ENCODE data around the gene HMGA1. TPM values are rescaled to one million over a fixed set of nuclear protein-coding genes. Genes with fewer than 3 reads are reported as not detected.

Gene HMGA1
- total and polyA plus RNA-seq, 10 of the 15 experiments (the other 5 are each of a cell fraction or from before 2014, with no cell fraction given), result 13.4 to 885 (median 508) TPM

DNA sequence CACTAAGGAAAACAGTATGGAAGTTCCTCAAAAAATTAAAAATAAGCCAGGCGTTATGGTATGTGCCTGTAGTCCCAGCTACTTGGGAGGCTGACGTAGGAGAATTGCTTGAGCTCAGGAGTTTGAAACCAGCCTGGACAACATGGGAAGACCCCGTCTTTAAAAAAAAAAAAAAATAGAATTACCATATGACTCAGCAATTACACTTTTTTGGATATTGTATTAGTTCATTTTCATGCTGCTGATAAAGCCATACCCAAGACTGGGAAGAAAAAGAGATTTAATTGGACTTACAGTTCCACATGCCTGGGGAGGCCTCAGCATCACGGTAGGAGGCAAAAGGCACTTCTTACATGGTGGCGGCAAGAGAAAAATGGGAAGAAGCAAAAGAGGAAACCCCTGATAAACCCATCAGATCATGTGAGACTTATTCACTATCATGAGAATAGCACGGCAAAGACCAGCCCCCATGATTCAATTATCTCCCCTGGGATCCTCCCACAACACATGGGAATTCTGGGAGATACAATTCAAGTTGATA lies 22.9 kb downstream of the HMGA1 start:
- no peak overlapping the region for H3K27ac ChIP-seq (ENCODE audit: control insufficient read depth, insufficient read depth)
- ATAC-seq, result no peak
- H3K4me2 ChIP-seq (ENCODE audit: control insufficient read depth, insufficient read depth), result no peak overlapping the region
- intact Hi-C loops (cut with micrococcal nuclease; ENCODE audit: unreplicated experiment), result no loop called here
- H3K9me3 ChIP-seq (replicated peaks; ENCODE audit: control insufficient read depth, insufficient read depth, low read length), result no peaks in the 10 kb centered on the region; the same call in 2 of the 3 replicates
- FAIRE-seq, result no peak
- H3K9ac ChIP-seq (ENCODE audit: control insufficient read depth, insufficient read depth, low read length), result no peak overlapping the region
- in situ Hi-C loops (cut with MboI), result no loop called here
- no peak for TF ChIP-seq LARP7 (IDR thresholded peaks at IDR 0.05)
- no peak for TF ChIP-seq NR2C1 (IDR thresholded peaks at IDR 0.05)
- TF ChIP-seq DPF2 (IDR thresholded peaks at IDR 0.05), result no peak
- TF ChIP-seq, protein P1, sequence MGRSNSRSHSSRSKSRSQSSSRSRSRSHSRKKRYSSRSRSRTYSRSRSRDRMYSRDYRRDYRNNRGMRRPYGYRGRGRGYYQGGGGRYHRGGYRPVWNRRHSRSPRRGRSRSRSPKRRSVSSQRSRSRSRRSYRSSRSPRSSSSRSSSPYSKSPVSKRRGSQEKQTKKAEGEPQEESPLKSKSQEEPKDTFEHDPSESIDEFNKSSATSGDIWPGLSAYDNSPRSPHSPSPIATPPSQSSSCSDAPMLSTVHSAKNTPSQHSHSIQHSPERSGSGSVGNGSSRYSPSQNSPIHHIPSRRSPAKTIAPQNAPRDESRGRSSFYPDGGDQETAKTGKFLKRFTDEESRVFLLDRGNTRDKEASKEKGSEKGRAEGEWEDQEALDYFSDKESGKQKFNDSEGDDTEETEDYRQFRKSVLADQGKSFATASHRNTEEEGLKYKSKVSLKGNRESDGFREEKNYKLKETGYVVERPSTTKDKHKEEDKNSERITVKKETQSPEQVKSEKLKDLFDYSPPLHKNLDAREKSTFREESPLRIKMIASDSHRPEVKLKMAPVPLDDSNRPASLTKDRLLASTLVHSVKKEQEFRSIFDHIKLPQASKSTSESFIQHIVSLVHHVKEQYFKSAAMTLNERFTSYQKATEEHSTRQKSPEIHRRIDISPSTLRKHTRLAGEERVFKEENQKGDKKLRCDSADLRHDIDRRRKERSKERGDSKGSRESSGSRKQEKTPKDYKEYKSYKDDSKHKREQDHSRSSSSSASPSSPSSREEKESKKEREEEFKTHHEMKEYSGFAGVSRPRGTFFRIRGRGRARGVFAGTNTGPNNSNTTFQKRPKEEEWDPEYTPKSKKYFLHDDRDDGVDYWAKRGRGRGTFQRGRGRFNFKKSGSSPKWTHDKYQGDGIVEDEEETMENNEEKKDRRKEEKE (IDR thresholded peaks at IDR 0.05), result no peak
- TF ChIP-seq SUZ12 (IDR thresholded peaks at IDR 0.05; ENCODE audit: unreplicated experiment), result no peak
- no peak for TF ChIP-seq MYC (IDR thresholded peaks at IDR 0.05; ENCODE audit: insufficient read depth, insufficient read length, insufficient replicate concordance, low read length, severe bottlenecking)
- no peak for TF ChIP-seq POU2F2 (IDR thresholded peaks at IDR 0.05; ENCODE audit: borderline replicate concordance, low read depth, low read length)
- TF ChIP-seq, protein P2, sequence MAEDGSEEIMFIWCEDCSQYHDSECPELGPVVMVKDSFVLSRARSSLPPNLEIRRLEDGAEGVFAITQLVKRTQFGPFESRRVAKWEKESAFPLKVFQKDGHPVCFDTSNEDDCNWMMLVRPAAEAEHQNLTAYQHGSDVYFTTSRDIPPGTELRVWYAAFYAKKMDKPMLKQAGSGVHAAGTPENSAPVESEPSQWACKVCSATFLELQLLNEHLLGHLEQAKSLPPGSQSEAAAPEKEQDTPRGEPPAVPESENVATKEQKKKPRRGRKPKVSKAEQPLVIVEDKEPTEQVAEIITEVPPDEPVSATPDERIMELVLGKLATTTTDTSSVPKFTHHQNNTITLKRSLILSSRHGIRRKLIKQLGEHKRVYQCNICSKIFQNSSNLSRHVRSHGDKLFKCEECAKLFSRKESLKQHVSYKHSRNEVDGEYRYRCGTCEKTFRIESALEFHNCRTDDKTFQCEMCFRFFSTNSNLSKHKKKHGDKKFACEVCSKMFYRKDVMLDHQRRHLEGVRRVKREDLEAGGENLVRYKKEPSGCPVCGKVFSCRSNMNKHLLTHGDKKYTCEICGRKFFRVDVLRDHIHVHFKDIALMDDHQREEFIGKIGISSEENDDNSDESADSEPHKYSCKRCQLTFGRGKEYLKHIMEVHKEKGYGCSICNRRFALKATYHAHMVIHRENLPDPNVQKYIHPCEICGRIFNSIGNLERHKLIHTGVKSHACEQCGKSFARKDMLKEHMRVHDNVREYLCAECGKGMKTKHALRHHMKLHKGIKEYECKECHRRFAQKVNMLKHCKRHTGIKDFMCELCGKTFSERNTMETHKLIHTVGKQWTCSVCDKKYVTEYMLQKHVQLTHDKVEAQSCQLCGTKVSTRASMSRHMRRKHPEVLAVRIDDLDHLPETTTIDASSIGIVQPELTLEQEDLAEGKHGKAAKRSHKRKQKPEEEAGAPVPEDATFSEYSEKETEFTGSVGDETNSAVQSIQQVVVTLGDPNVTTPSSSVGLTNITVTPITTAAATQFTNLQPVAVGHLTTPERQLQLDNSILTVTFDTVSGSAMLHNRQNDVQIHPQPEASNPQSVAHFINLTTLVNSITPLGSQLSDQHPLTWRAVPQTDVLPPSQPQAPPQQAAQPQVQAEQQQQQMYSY (CRISPR knock-in tag; IDR thresholded peaks at IDR 0.05), result no peak
- 73% methylated on average over 6 of the region's 6 CpGs for WGBS (ENCODE audit: insufficient coverage, insufficient replicate concordance, low lambda C conversion rate, missing lambda C conversion rate)
- ChIA-PET CTCF (no interaction called here), RAD21 (ENCODE audit: unreplicated experiment) (no interaction called here), POLR2A (no interaction called here), SMC1A (ENCODE audit: uncharacterized antibody, unreplicated experiment) (no interaction called here)
- H3K79me2 ChIP-seq (ENCODE audit: control insufficient read depth, insufficient read depth, low read length), result no peaks in the 10 kb centered on the region
- no TSS peak for BruUV-seq (replicated peaks)
- H2AFZ ChIP-seq (ENCODE audit: control insufficient read depth, low read depth, low read length), result no peak overlapping the region
- H3K27me3 ChIP-seq (replicated peaks in 1 of 2; ENCODE audit: control insufficient read depth in 2 of 2, insufficient read depth in 2 of 2, low read length in 1 of 2), result no peaks in the 10 kb centered on the region
- H3K4me1 ChIP-seq (ENCODE audit: control insufficient read depth, insufficient read depth, low read length), result no peaks in the 10 kb centered on the region
- no peaks in the 10 kb centered on the region for H3K36me3 ChIP-seq (ENCODE audit: control insufficient read depth in 2 of 2, insufficient read depth in 2 of 2, low read length in 1 of 2)
- H4K20me1 ChIP-seq (ENCODE audit: control insufficient read depth, insufficient read depth), result no peaks in the 10 kb centered on the region
- H3K4me3 ChIP-seq, result no peak overlapping the region
- no peak for DNase-seq (ENCODE audit: low read depth, low spot score)

Data from GM12878 (cell line).